IPS-18a (cell line): ENCODE results near the gene KIF1A.
"Not testable (repeated sequence)": the region's sequence is repeated elsewhere in the genome, so short reads cannot be mapped to it uniquely, and the experiment has no call there.

ENCODE experiments used
- H3K27ac ChIP-seq: one replicate; pipeline ENCODE4 v1.5.1; 2013; ENCODE audit warnings: low read length
- H3K27me3 ChIP-seq: one replicate; pipeline ENCODE4 v1.6.1; 2013; ENCODE audit warnings: mild to moderate bottlenecking, low read length; ENCODE audit not compliant: control insufficient read depth, insufficient read depth
- H3K36me3 ChIP-seq: one replicate; pipeline ENCODE4 v1.6.1; 2013; ENCODE audit warnings: low read depth, low read length; ENCODE audit not compliant: control insufficient read depth
- H3K4me1 ChIP-seq: one replicate; pipeline ENCODE4 v1.6.1; 2013; ENCODE audit warnings: low read depth, low read length; ENCODE audit not compliant: control insufficient read depth
- H3K4me3 ChIP-seq: one replicate; pipeline ENCODE4 v1.5.1; 2013; ENCODE audit warnings: low read length
- H3K9ac ChIP-seq: one replicate; pipeline ENCODE4 v1.6.1; 2013; ENCODE audit warnings: mild to moderate bottlenecking, low read length, moderate library complexity
- H3K9me3 ChIP-seq: one replicate; pipeline ENCODE4 v1.6.1; 2013; ENCODE audit warnings: low read depth, low read length; ENCODE audit not compliant: control insufficient read depth

KIF1A gene

GRCh38 chr2:240704651-240705050, 115.4 kb downstream of the KIF1A start:
- Histone ChIP-seq H3K4me3 (no peak overlapping the region), H3K36me3 (no peaks in the 10 kb centered on the region), H3K9me3 (no peaks in the 10 kb centered on the region), H3K27me3 (no peaks in the 10 kb centered on the region), H3K9ac (no peak overlapping the region), H3K4me1 (no peaks in the 10 kb centered on the region), H3K27ac (no peak overlapping the region)

GRCh38 chr2:240703417-240704341, 116.3 kb downstream of the KIF1A start:
- H3K27ac ChIP-seq = no peak overlapping the region
- H3K4me1 ChIP-seq = no peaks in the 10 kb centered on the region
- no peak overlapping the region for H3K4me3 ChIP-seq
- H3K27me3 ChIP-seq = no peaks in the 10 kb centered on the region
- H3K9ac ChIP-seq = no peak overlapping the region
- no peaks in the 10 kb centered on the region for H3K9me3 ChIP-seq
- H3K36me3 ChIP-seq = no peaks in the 10 kb centered on the region

GRCh38 chr2:240702640-240703011, 117.4 kb downstream of the KIF1A start:
- no peaks in the 10 kb centered on the region for H3K4me1 ChIP-seq
- H3K36me3 ChIP-seq = no peaks in the 10 kb centered on the region
- no peaks in the 10 kb centered on the region for H3K27me3 ChIP-seq
- H3K27ac ChIP-seq = no peak overlapping the region
- H3K9ac ChIP-seq = no peak overlapping the region
- no peak overlapping the region for H3K4me3 ChIP-seq
- no peaks in the 10 kb centered on the region for H3K9me3 ChIP-seq

GRCh38 chr2:240701736-240702639, 118.0 kb downstream of the KIF1A start:
- H3K9ac ChIP-seq = no peak overlapping the region
- no peaks in the 10 kb centered on the region for H3K9me3 ChIP-seq
- no peaks in the 10 kb centered on the region for H3K27me3 ChIP-seq
- no peaks in the 10 kb centered on the region for H3K4me1 ChIP-seq
- no peaks in the 10 kb centered on the region for H3K36me3 ChIP-seq
- no peak overlapping the region for H3K4me3 ChIP-seq
- H3K27ac ChIP-seq = no peak overlapping the region

- Histone ChIP-seq H3K4me3 (no peak overlapping the region), H3K9ac (no peak overlapping the region), H3K36me3 (no peaks in the 10 kb centered on the region), H3K27me3 (no peaks in the 10 kb centered on the region), H3K4me1 (no peaks in the 10 kb centered on the region), H3K9me3 (no peaks in the 10 kb centered on the region), H3K27ac (no peak overlapping the region)
These were observed 118.8 kb downstream of the KIF1A start for GRCh38 chr2:240701091-240701735.

- H3K27ac ChIP-seq, H3K9me3 ChIP-seq, H3K36me3 ChIP-seq, H3K27me3 ChIP-seq, H3K4me1 ChIP-seq, H3K4me3 ChIP-seq, H3K9ac ChIP-seq: not testable (repeated sequence)
These were observed 119.4 kb downstream of the KIF1A start for GRCh38 chr2:240700616-240701015.

GRCh38 chr2:240699835-240700234, 120.2 kb downstream of the KIF1A start:
- not testable (repeated sequence) for H3K4me1 ChIP-seq, H3K36me3 ChIP-seq, H3K9ac ChIP-seq, H3K27ac ChIP-seq, H3K4me3 ChIP-seq, H3K9me3 ChIP-seq, H3K27me3 ChIP-seq

- H3K9ac ChIP-seq, H3K4me1 ChIP-seq, H3K9me3 ChIP-seq, H3K4me3 ChIP-seq, H3K27me3 ChIP-seq, H3K27ac ChIP-seq, H3K36me3 ChIP-seq: not testable (repeated sequence)
These were observed 121.0 kb downstream of the KIF1A start for GRCh38 chr2:240698852-240699561.

GRCh38 chr2:240696469-240696868, 123.5 kb downstream of the KIF1A start:
- not testable (repeated sequence) for H3K36me3 ChIP-seq, H3K9ac ChIP-seq, H3K4me1 ChIP-seq, H3K27me3 ChIP-seq, H3K4me3 ChIP-seq, H3K9me3 ChIP-seq, H3K27ac ChIP-seq

- H3K4me1 ChIP-seq, H3K27ac ChIP-seq, H3K9ac ChIP-seq, H3K36me3 ChIP-seq, H3K27me3 ChIP-seq, H3K9me3 ChIP-seq, H3K4me3 ChIP-seq: not testable (repeated sequence)
These were observed 124.4 kb downstream of the KIF1A start for GRCh38 chr2:240695593-240695992.

GRCh38 chr2:240694304-240694703, 125.7 kb downstream of the KIF1A start:
- not testable (repeated sequence) for H3K9ac ChIP-seq, H3K27me3 ChIP-seq, H3K36me3 ChIP-seq, H3K4me3 ChIP-seq, H3K4me1 ChIP-seq, H3K27ac ChIP-seq, H3K9me3 ChIP-seq
